ENCODE data around the gene EXOC7. TPM values are rescaled to one million over a fixed set of nuclear protein-coding genes. Genes with fewer than 3 reads are reported as not detected.
A peak's percentile ranks its signal among the peaks of the same experiment; 100 is the strongest.

EXOC7 gene
- polyA plus RNA-seq, 1 donor = 97.8 TPM

GRCh38 chr17:76094046-76094445, 9.5 kb downstream of the EXOC7 start:
- DNase-seq = no peak
- H3K36me3 ChIP-seq (ENCODE audit: control insufficient read depth, insufficient read depth, low read length) = peaks cover 81% of the 10 kb centered on the region
- WGBS (ENCODE audit: insufficient coverage, low lambda C conversion rate) = no CpG with 5 or more reads among the region's 11 CpGs

GRCh38 chr17:76092526-76093413, 10.8 kb downstream of the EXOC7 start:
- Histone ChIP-seq H3K27ac (ENCODE audit: low read length) (no peak overlapping the region), H3K9me3 (ENCODE audit: control insufficient read depth, low read depth, low read length) (no peaks in the 10 kb centered on the region), H3K36me3 (ENCODE audit: control insufficient read depth, insufficient read depth, low read length) (peaks cover 92% of the 10 kb centered on the region), H3K4me3 (ENCODE audit: low read length) (no peak overlapping the region), H3K4me1 (ENCODE audit: control insufficient read depth, insufficient read depth, low read length) (no peaks in the 10 kb centered on the region), H3K27me3 (ENCODE audit: control insufficient read depth, insufficient read depth, low read length) (no peaks in the 10 kb centered on the region)
- peak in 1 of 2 donors; percentile 0 for DNase-seq
- no CpG with 5 or more reads among the region's 20 CpGs for WGBS (ENCODE audit: insufficient coverage, low lambda C conversion rate)

More at GRCh38 chr17:76094046-76094445, 9.5 kb downstream of the EXOC7 start:
- Histone ChIP-seq H3K27me3 (ENCODE audit: control insufficient read depth, insufficient read depth, low read length) (no peaks in the 10 kb centered on the region), H3K4me3 (ENCODE audit: low read length) (no peak overlapping the region), H3K27ac (ENCODE audit: low read length) (no peak overlapping the region), H3K4me1 (ENCODE audit: control insufficient read depth, insufficient read depth, low read length) (no peaks in the 10 kb centered on the region), H3K9me3 (ENCODE audit: control insufficient read depth, low read depth, low read length) (no peaks in the 10 kb centered on the region)

- DNase-seq = no peak
- Histone ChIP-seq H3K9me3 (ENCODE audit: control insufficient read depth, low read depth, low read length) (no peaks in the 10 kb centered on the region), H3K4me1 (ENCODE audit: control insufficient read depth, insufficient read depth, low read length) (no peaks in the 10 kb centered on the region), H3K36me3 (ENCODE audit: control insufficient read depth, insufficient read depth, low read length) (peaks cover 92% of the 10 kb centered on the region), H3K27me3 (ENCODE audit: control insufficient read depth, insufficient read depth, low read length) (no peaks in the 10 kb centered on the region), H3K4me3 (ENCODE audit: low read length) (no peak overlapping the region), H3K27ac (ENCODE audit: low read length) (no peak overlapping the region)
- 100% methylated on average over 1 of the region's 23 CpGs for WGBS (ENCODE audit: insufficient coverage, low lambda C conversion rate)
Measured at GRCh38 chr17:76091526-76092286, 11.9 kb downstream of the EXOC7 start.

GRCh38 chr17:76090517-76091129, 13.0 kb downstream of the EXOC7 start:
- Histone ChIP-seq H3K36me3 (ENCODE audit: control insufficient read depth, insufficient read depth, low read length) (peaks cover 94% of the 10 kb centered on the region), H3K27me3 (ENCODE audit: control insufficient read depth, insufficient read depth, low read length) (no peaks in the 10 kb centered on the region), H3K4me3 (ENCODE audit: low read length) (no peak overlapping the region), H3K27ac (ENCODE audit: low read length) (no peak overlapping the region), H3K9me3 (ENCODE audit: control insufficient read depth, low read depth, low read length) (no peaks in the 10 kb centered on the region), H3K4me1 (ENCODE audit: control insufficient read depth, insufficient read depth, low read length) (no peaks in the 10 kb centered on the region)
- DNase-seq = no peak
- no CpG with 5 or more reads among the region's 17 CpGs for WGBS (ENCODE audit: insufficient coverage, low lambda C conversion rate)

GRCh38 chr17:76089680-76090516, 13.7 kb downstream of the EXOC7 start:
- H3K27me3 ChIP-seq (ENCODE audit: control insufficient read depth, insufficient read depth, low read length) = no peaks in the 10 kb centered on the region
- no peaks in the 10 kb centered on the region for H3K9me3 ChIP-seq (ENCODE audit: control insufficient read depth, low read depth, low read length)
- WGBS (ENCODE audit: insufficient coverage, low lambda C conversion rate) = no CpG with 5 or more reads among the region's 32 CpGs
- H3K36me3 ChIP-seq (ENCODE audit: control insufficient read depth, insufficient read depth, low read length) = peaks cover 96% of the 10 kb centered on the region
- H3K4me3 ChIP-seq (ENCODE audit: low read length) = no peak overlapping the region
- no peaks in the 10 kb centered on the region for H3K4me1 ChIP-seq (ENCODE audit: control insufficient read depth, insufficient read depth, low read length)
- no peak overlapping the region for H3K27ac ChIP-seq (ENCODE audit: low read length)
- DNase-seq = no peak

- no CpG with 5 or more reads among the region's 25 CpGs for WGBS (ENCODE audit: insufficient coverage, low lambda C conversion rate)
Measured at GRCh38 chr17:76088868-76089576, 14.6 kb downstream of the EXOC7 start.

GRCh38 chr17:76088041-76088867, 15.3 kb downstream of the EXOC7 start:
- H3K36me3 ChIP-seq (ENCODE audit: control insufficient read depth, insufficient read depth, low read length) = peaks cover 97% of the 10 kb centered on the region
- no peaks in the 10 kb centered on the region for H3K9me3 ChIP-seq (ENCODE audit: control insufficient read depth, low read depth, low read length)
- H3K27me3 ChIP-seq (ENCODE audit: control insufficient read depth, insufficient read depth, low read length) = no peaks in the 10 kb centered on the region
- no peak overlapping the region for H3K4me3 ChIP-seq (ENCODE audit: low read length)
- no peaks in the 10 kb centered on the region for H3K4me1 ChIP-seq (ENCODE audit: control insufficient read depth, insufficient read depth, low read length)
- WGBS (ENCODE audit: insufficient coverage, low lambda C conversion rate) = no CpG with 5 or more reads among the region's 25 CpGs
- H3K27ac ChIP-seq (ENCODE audit: low read length) = no peak overlapping the region
- no peak for DNase-seq

More at GRCh38 chr17:76088868-76089576, 14.6 kb downstream of the EXOC7 start:
- Histone ChIP-seq H3K36me3 (ENCODE audit: control insufficient read depth, insufficient read depth, low read length) (peaks cover 97% of the 10 kb centered on the region), H3K4me1 (ENCODE audit: control insufficient read depth, insufficient read depth, low read length) (no peaks in the 10 kb centered on the region), H3K9me3 (ENCODE audit: control insufficient read depth, low read depth, low read length) (no peaks in the 10 kb centered on the region), H3K27me3 (ENCODE audit: control insufficient read depth, insufficient read depth, low read length) (no peaks in the 10 kb centered on the region), H3K4me3 (ENCODE audit: low read length) (no peak overlapping the region), H3K27ac (ENCODE audit: low read length) (no peak overlapping the region)
- DNase-seq = no peak

- H3K27ac ChIP-seq (ENCODE audit: low read length) = no peak overlapping the region
- no peak overlapping the region for H3K4me3 ChIP-seq (ENCODE audit: low read length)
- peaks cover 97% of the 10 kb centered on the region for H3K36me3 ChIP-seq (ENCODE audit: control insufficient read depth, insufficient read depth, low read length)
- no peak for DNase-seq
- no peaks in the 10 kb centered on the region for H3K4me1 ChIP-seq (ENCODE audit: control insufficient read depth, insufficient read depth, low read length)
- H3K9me3 ChIP-seq (ENCODE audit: control insufficient read depth, low read depth, low read length) = no peaks in the 10 kb centered on the region
- WGBS (ENCODE audit: insufficient coverage, low lambda C conversion rate) = no CpG with 5 or more reads among the region's 11 CpGs
- no peaks in the 10 kb centered on the region for H3K27me3 ChIP-seq (ENCODE audit: control insufficient read depth, insufficient read depth, low read length)
Measured at GRCh38 chr17:76087531-76087930, 16.1 kb downstream of the EXOC7 start.

- no CpG with 5 or more reads among the region's 9 CpGs for WGBS (ENCODE audit: insufficient coverage, low lambda C conversion rate)
- H3K9me3 ChIP-seq (ENCODE audit: control insufficient read depth, low read depth, low read length) = no peaks in the 10 kb centered on the region
- H3K36me3 ChIP-seq (ENCODE audit: control insufficient read depth, insufficient read depth, low read length) = peaks cover 91% of the 10 kb centered on the region
- H3K4me3 ChIP-seq (ENCODE audit: low read length) = no peak overlapping the region
- no peak for DNase-seq
- H3K27me3 ChIP-seq (ENCODE audit: control insufficient read depth, insufficient read depth, low read length) = no peaks in the 10 kb centered on the region
- no peak overlapping the region for H3K27ac ChIP-seq (ENCODE audit: low read length)
- no peaks in the 10 kb centered on the region for H3K4me1 ChIP-seq (ENCODE audit: control insufficient read depth, insufficient read depth, low read length)
Measured at GRCh38 chr17:76086384-76086783, 17.2 kb downstream of the EXOC7 start.

All from large intestine (tissue), 3 donors.